Ovary (tissue), 3 donors: ENCODE measurements around the gene AHR.

Source experiments
- EP300 ChIP-seq: sonication (generic); formaldehyde crosslinking; IDR thresholded peaks from one replicate; pipeline ENCODE4 v1.6.1; 2017; ENCODE audit warnings: antibody characterized with exemption
- POLR2A ChIP-seq: fragments of 450-650 bp; IDR thresholded peaks from one replicate; pipeline ENCODE4 v1.6.1; 2017; ENCODE audit warnings: antibody characterized with exemption, mild to moderate bottlenecking, moderate library complexity
- TF ChIP-seq, protein P1 (sequence below), 3 donors: fragments of 450-650 bp in 2 of 3; fragments of 200-600 bp in 1 of 3; IDR thresholded peaks; one replicate each; pipeline versions ENCODE4 v1.5.1 to v1.8.0; 2016 to 2022; ENCODE audit warnings: antibody characterized with exemption in 3 of 3, mild to moderate bottlenecking in 1 of 3
- donor health status: DM: no; HTN: no; CAD: no.

- no peak for TF ChIP-seq POLR2A
- TF ChIP-seq, protein P1, sequence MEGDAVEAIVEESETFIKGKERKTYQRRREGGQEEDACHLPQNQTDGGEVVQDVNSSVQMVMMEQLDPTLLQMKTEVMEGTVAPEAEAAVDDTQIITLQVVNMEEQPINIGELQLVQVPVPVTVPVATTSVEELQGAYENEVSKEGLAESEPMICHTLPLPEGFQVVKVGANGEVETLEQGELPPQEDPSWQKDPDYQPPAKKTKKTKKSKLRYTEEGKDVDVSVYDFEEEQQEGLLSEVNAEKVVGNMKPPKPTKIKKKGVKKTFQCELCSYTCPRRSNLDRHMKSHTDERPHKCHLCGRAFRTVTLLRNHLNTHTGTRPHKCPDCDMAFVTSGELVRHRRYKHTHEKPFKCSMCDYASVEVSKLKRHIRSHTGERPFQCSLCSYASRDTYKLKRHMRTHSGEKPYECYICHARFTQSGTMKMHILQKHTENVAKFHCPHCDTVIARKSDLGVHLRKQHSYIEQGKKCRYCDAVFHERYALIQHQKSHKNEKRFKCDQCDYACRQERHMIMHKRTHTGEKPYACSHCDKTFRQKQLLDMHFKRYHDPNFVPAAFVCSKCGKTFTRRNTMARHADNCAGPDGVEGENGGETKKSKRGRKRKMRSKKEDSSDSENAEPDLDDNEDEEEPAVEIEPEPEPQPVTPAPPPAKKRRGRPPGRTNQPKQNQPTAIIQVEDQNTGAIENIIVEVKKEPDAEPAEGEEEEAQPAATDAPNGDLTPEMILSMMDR (IDR thresholded peaks at IDR 0.05) = no peak
- TF ChIP-seq EP300 = no peak
Measured at GRCh38 chr7:17299483-17299991, 1.1 kb downstream of the AHR start.
